Suprapubic skin (tissue), 4 donors: ENCODE data around the gene FAM83E. TPM values are rescaled to one million over a fixed set of nuclear protein-coding genes. Genes with fewer than 3 reads are reported as not detected.

Source experiments
- DNase-seq, 2 donors: peaks; one replicate each; pipeline ENCODE4 v3.0.0-alpha.2; 2019; ENCODE audit warnings: low spot score in 2 of 2
- H3K27ac ChIP-seq: fragments of 200-600 bp; sonication (generic); one replicate; pipeline ENCODE4 v1.5.1; 2019
- H3K27me3 ChIP-seq: fragments of 200-600 bp; sonication (generic); one replicate; pipeline ENCODE4 v1.5.1; 2019
- H3K36me3 ChIP-seq: fragments of 200-600 bp; sonication (generic); one replicate; pipeline ENCODE4 v1.5.1; 2019
- H3K4me1 ChIP-seq: fragments of 200-600 bp; sonication (generic); one replicate; pipeline ENCODE4 v1.5.1; 2019
- H3K4me3 ChIP-seq: fragments of 200-600 bp; sonication (generic); one replicate; pipeline ENCODE4 v1.5.1; 2019; ENCODE audit warnings: mild to moderate bottlenecking
- H3K9me3 ChIP-seq: fragments of 200-600 bp; sonication (generic); one replicate; pipeline ENCODE4 v1.5.1; 2019
- CTCF ChIP-seq, 2 donors: fragments of 200-600 bp in 1 of 2; fragments of 450-650 bp in 1 of 2; sonication (generic) in 1 of 2; IDR thresholded peaks; one replicate each; pipeline ENCODE4 v1.5.1; 2016 to 2019; ENCODE audit warnings: antibody characterized with exemption in 2 of 2, mild to moderate bottlenecking in 1 of 2, moderate library complexity in 1 of 2
- EP300 ChIP-seq: sonication (generic); formaldehyde crosslinking; IDR thresholded peaks from one replicate; pipeline ENCODE4 v1.6.1; 2017; ENCODE audit warnings: antibody characterized with exemption
- POLR2A ChIP-seq, 2 donors: fragments of 450-650 bp; IDR thresholded peaks; one replicate each; pipeline ENCODE4 v1.6.1; 2017; ENCODE audit warnings: antibody characterized with exemption in 2 of 2, mild to moderate bottlenecking in 2 of 2, moderate library complexity in 2 of 2
- POLR2AphosphoS5 ChIP-seq, 3 donors: sonication (generic); formaldehyde crosslinking; IDR thresholded peaks; one replicate each; pipeline ENCODE4 v1.6.1; 2017; ENCODE audit warnings: antibody characterized with exemption in 3 of 3
- WGBS: methylation state at CpG from one replicate; pipeline ENCODE4 v1.1.5; 2018; 5-methylcytosine and 5-hydroxymethylcytosine counted together
- total RNA-seq, 4 donors: library from RNA; depleted of rRNA; stranded (reverse); fragments of >200 nt; gene quantifications; one replicate each; pipeline ENCODE4 v1.1.0, GENCODE V29; 2016

The FAM83E gene
- total RNA-seq, 4 donors from 2014 or later, result 0.87 to 5.1 (median 1.1) TPM

- H3K4me1 ChIP-seq, result peaks cover 9% of the 10 kb centered on the region
- no peaks in the 10 kb centered on the region for H3K36me3 ChIP-seq
- H3K27me3 ChIP-seq, result no peaks in the 10 kb centered on the region
- 79% methylated on average over 23 of the region's 23 CpGs for WGBS
- no peak overlapping the region for H3K27ac ChIP-seq
- TF ChIP-seq POLR2AphosphoS5 (IDR thresholded peaks at IDR 0.05), result no peak
- TF ChIP-seq EP300, result no peak
- TF ChIP-seq CTCF (IDR thresholded peaks at IDR 0.05), result no peak
- TF ChIP-seq POLR2A (IDR thresholded peaks at IDR 0.05), result no peak
- H3K9me3 ChIP-seq, result no peaks in the 10 kb centered on the region
- no peak overlapping the region for H3K4me3 ChIP-seq
- no peak for DNase-seq
Observed at GRCh38 chr19:48575931-48576622, 38.8 kb downstream of the FAM83E start.

GRCh38 chr19:48573163-48573505 is 41.7 kb downstream of the FAM83E start:
- Histone ChIP-seq H3K27me3 (no peaks in the 10 kb centered on the region), H3K4me3 (no peak overlapping the region), H3K9me3 (no peaks in the 10 kb centered on the region), H3K27ac (no peak overlapping the region), H3K4me1 (peaks cover 17% of the 10 kb centered on the region), H3K36me3 (no peaks in the 10 kb centered on the region)
- no peak for TF ChIP-seq EP300
- TF ChIP-seq CTCF (IDR thresholded peaks at IDR 0.05), result no peak
- no peak for TF ChIP-seq POLR2AphosphoS5 (IDR thresholded peaks at IDR 0.05)
- TF ChIP-seq POLR2A (IDR thresholded peaks at IDR 0.05), result no peak
- DNase-seq, result no peak
- 81% methylated on average over 12 of the region's 12 CpGs for WGBS

- TF ChIP-seq EP300 (no peak), CTCF (IDR thresholded peaks at IDR 0.05) (no peak), POLR2AphosphoS5 (IDR thresholded peaks at IDR 0.05) (no peak), POLR2A (IDR thresholded peaks at IDR 0.05) (no peak)
- no peaks in the 10 kb centered on the region for H3K27me3 ChIP-seq
- H3K27ac ChIP-seq, result no peak overlapping the region
- no peak for DNase-seq
- no peaks in the 10 kb centered on the region for H3K36me3 ChIP-seq
- no peak overlapping the region for H3K4me3 ChIP-seq
- no peaks in the 10 kb centered on the region for H3K9me3 ChIP-seq
- peaks cover 30% of the 10 kb centered on the region for H3K4me1 ChIP-seq
- WGBS, result 85% methylated on average over 5 of the region's 5 CpGs
Observed at GRCh38 chr19:48571378-48572162, 43.3 kb downstream of the FAM83E start.

GRCh38 chr19:48569814-48570213 is 45.1 kb downstream of the FAM83E start:
- Histone ChIP-seq H3K36me3 (no peaks in the 10 kb centered on the region), H3K27ac (no peak overlapping the region), H3K4me3 (no peak overlapping the region), H3K9me3 (no peaks in the 10 kb centered on the region), H3K27me3 (no peaks in the 10 kb centered on the region), H3K4me1 (peaks cover 30% of the 10 kb centered on the region)
- no peak for DNase-seq
- TF ChIP-seq POLR2A (IDR thresholded peaks at IDR 0.05), result no peak
- no peak for TF ChIP-seq POLR2AphosphoS5 (IDR thresholded peaks at IDR 0.05)
- no peak for TF ChIP-seq EP300
- no peak for TF ChIP-seq CTCF (IDR thresholded peaks at IDR 0.05)
- WGBS, result 45% methylated on average over 11 of the region's 11 CpGs

- peak; percentile 91 to 94 for DNase-seq
- Histone ChIP-seq H3K27me3 (no peaks in the 10 kb centered on the region), H3K27ac (peak overlapping the region; percentile 74), H3K4me1 (peaks cover 21% of the 10 kb centered on the region), H3K9me3 (no peaks in the 10 kb centered on the region), H3K4me3 (peak overlapping the region; percentile 3), H3K36me3 (no peaks in the 10 kb centered on the region)
- TF ChIP-seq POLR2AphosphoS5 (IDR thresholded peaks at IDR 0.05), result peak in 2 of 3 donors; percentile 11 to 47
- no peak for TF ChIP-seq CTCF (IDR thresholded peaks at IDR 0.05)
- 16% methylated on average over 19 of the region's 19 CpGs for WGBS
Observed at GRCh38 chr19:48568345-48568886, 46.5 kb downstream of the FAM83E start.
